Vagina (tissue), 2 donors: Measurements from ENCODE around the gene ZC2HC1C.

Experiments used
- CTCF ChIP-seq, 3 experiments: fragments of 450-650 bp in 2 of 3; fragments of 200-600 bp in 1 of 3; sonication (generic) in 1 of 3; IDR thresholded peaks; one replicate each; pipeline ENCODE4 v1.5.1; 2017 to 2019; ENCODE audit warnings: antibody characterized with exemption in 3 of 3, mild to moderate bottlenecking in 2 of 3, moderate library complexity in 2 of 3
- POLR2A ChIP-seq, 2 donors: fragments of 450-650 bp; IDR thresholded peaks; one replicate each; pipeline ENCODE4 v1.6.1; 2017; ENCODE audit warnings: antibody characterized with exemption in 2 of 2, mild to moderate bottlenecking in 2 of 2, moderate library complexity in 2 of 2
- POLR2AphosphoS5 ChIP-seq, 2 donors: sonication (generic); formaldehyde crosslinking; IDR thresholded peaks; one replicate each; pipeline ENCODE4 v1.9.0; 2017; ENCODE audit warnings: antibody characterized with exemption in 2 of 2, mild to moderate bottlenecking in 2 of 2, low read depth in 1 of 2; ENCODE audit not compliant: insufficient read depth in 1 of 2

DNA sequence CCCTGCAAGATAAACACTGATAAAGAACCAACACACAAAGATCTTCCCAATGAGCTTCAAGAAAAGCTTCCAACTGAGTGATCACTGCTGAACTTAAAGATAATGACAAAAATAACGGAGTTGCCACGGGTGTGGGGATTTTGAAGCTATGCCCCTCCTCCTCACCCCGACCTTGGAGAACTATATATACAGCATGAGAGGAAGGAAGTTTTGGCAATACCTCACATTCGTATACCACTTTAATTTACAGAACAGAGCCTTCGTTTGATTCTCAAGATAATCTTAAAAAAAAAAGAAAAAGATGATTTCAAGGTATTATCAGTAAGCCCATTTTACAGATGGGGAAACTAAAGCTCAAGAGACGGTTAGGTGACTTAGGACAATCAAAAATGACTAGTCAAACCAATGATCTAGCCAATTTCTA lies 56.7 kb downstream of the ZC2HC1C start:
- no peak for TF ChIP-seq CTCF (IDR thresholded peaks at IDR 0.05)
- TF ChIP-seq POLR2A (IDR thresholded peaks at IDR 0.05): no peak
- TF ChIP-seq POLR2AphosphoS5 (IDR thresholded peaks at IDR 0.05; ENCODE audit: insufficient read depth in 1 of 2, low read depth in 1 of 2): no peak
